ENCODE results near the gene HNRNPK. TPM values are rescaled to one million over a fixed set of nuclear protein-coding genes. Genes with fewer than 3 reads are reported as not detected.

Gene HNRNPK
- total and polyA plus RNA-seq, 8 donors = 90.1 to 245 (median 208) TPM

DNA sequence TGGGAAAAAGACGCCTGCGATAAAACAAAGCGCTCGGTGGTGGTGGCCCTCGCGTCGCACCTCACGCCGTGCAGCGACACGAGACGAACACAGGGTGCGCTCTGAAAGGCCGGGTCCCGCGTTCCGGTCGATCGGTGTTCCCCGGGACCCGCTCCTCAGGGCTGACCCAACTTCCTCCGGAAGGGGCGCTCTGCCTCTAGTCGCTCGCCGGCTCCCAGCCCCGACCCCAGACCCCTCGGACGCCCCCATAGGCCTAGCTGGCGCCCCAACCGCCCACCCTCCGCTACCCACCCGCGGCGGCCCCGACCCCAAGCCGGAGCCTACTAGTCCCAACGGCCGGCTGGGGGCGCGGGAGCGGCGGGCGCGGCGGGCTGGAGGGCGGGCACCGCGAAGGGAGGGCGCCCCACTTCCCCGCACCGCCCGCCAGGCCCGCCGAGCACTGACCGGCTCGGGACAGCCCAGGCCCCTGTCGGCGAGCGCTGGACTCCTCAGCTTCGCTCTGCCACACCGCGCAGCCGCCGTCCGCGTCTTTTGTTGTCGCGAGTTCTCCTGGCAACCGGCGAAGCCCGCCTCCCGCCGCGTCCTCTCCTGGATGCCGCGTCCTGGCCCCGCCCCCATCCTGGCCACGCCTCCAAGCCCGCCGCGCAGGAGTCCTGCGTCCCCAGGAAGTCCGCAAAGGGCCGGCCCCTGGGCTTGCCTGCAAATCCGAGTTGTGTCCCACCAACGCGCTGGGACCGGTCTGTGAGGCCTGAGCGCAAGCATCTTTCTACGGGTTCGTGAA is 58.9 kb downstream of the HNRNPK start, which contains the start of gene KIF27:
Gene KIF27, minus strand, starts transcription at position 506 of the 781 bp plus-strand sequence. CDS start 5,841 bp downstream, outside the sequence.
- peak within 1 kb of the TSS; percentile 62 to 89 (median 76) for H3K4me3 ChIP-seq
- 0 to 1% methylated on average over 62 to 92 of the region's 92 CpGs for WGBS, 2 donors
- no peaks in the 10 kb centered on the region for H3K36me3 ChIP-seq
- ATAC-seq = peak; percentile 94 to 98 (median 95)
- peaks cover 0 to 12% (median 5%) of the 10 kb centered on the region in 3 donors for H3K4me1 ChIP-seq
- FAIRE-seq = peak; percentile 67
- no peaks in the 10 kb centered on the region for H3K27me3 ChIP-seq
- intact Hi-C loops (cut with DNase I) = no loop called here
- TF ChIP-seq, protein P1, sequence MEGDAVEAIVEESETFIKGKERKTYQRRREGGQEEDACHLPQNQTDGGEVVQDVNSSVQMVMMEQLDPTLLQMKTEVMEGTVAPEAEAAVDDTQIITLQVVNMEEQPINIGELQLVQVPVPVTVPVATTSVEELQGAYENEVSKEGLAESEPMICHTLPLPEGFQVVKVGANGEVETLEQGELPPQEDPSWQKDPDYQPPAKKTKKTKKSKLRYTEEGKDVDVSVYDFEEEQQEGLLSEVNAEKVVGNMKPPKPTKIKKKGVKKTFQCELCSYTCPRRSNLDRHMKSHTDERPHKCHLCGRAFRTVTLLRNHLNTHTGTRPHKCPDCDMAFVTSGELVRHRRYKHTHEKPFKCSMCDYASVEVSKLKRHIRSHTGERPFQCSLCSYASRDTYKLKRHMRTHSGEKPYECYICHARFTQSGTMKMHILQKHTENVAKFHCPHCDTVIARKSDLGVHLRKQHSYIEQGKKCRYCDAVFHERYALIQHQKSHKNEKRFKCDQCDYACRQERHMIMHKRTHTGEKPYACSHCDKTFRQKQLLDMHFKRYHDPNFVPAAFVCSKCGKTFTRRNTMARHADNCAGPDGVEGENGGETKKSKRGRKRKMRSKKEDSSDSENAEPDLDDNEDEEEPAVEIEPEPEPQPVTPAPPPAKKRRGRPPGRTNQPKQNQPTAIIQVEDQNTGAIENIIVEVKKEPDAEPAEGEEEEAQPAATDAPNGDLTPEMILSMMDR (IDR thresholded peaks at IDR 0.05) = peak in 3 of 4 donors; percentile 17 to 36 (median 31)
- peak within 1 kb of the TSS; percentile 95 to 98 (median 96) for H3K27ac ChIP-seq
- H3K9me3 ChIP-seq = no peaks in the 10 kb centered on the region
- DNase-seq = peak; percentile 99 to 100 (median 100)

DNA sequence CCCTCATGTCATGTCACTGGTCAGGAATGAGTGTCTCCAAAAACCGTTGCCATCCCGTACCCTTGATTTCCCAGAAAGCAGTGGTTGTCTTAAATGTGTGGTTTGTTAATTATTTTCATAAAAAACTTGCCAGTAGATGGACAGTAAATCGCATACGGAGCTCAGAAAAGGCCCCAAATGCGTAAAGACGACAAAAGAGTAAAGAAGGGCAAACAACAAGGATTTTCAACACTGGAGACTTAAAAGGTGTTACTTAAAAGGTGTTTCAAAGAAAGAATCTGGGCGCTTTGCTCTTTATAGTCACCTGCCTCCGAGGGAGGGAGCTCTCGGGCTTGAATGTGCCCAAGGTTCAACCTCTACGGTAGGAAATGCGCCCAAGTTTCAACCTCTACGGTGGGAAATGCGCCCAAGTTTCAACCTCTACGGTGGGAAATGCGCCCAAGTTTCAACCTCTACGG is 59.5 kb downstream of the HNRNPK start:
- WGBS, 2 donors = 1% methylated on average over 16 of the region's 16 CpGs
- intact Hi-C loops (cut with DNase I) = no loop called here
- TF ChIP-seq, protein P1 (IDR thresholded peaks at IDR 0.05) = peak in 1 of 4 donors; percentile 5
- H3K27me3 ChIP-seq = no peaks in the 10 kb centered on the region
- H3K4me3 ChIP-seq = peak overlapping the region; percentile 62 to 89 (median 76)
- ATAC-seq = peak; percentile 62 to 80 (median 76)
- DNase-seq = peak in 2 of 6 donors; percentile 61 to 71
- no peaks in the 10 kb centered on the region for H3K9me3 ChIP-seq
- FAIRE-seq = no peak
- H3K27ac ChIP-seq = peak overlapping the region; percentile 95 to 98 (median 96)
- peaks cover 0 to 12% (median 5%) of the 10 kb centered on the region in 3 donors for H3K4me1 ChIP-seq
- H3K36me3 ChIP-seq = no peaks in the 10 kb centered on the region

DNA sequence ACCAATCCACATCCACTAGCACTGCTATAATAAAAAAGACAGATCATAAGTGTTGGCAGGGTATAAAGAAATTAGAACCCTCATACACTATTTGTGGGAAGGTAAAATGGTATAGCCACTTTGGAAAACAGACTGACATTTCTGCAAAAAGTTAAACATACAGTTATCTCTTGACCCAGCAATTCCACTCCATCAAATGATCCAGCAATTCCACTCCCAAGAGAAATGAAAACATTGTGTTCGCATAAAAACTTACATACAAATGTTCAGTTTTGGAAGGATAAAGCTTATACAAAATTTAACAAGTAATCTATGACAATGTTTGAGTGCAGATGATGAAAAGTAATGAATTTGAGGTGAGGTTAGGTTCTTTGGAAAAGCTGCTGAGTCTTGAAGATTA is 60.9 kb downstream of the HNRNPK start:
- TF ChIP-seq, protein P1 (IDR thresholded peaks at IDR 0.05) = no peak
- ATAC-seq = no peak
- Histone ChIP-seq H3K9me3 (no peaks in the 10 kb centered on the region), H3K4me1 (peaks cover 0 to 12% (median 5%) of the 10 kb centered on the region in 3 donors), H3K36me3 (no peaks in the 10 kb centered on the region), H3K27me3 (no peaks in the 10 kb centered on the region), H3K4me3 (no peak overlapping the region), H3K27ac (no peak overlapping the region)
- no peak for FAIRE-seq
- 92 to 97% methylated on average over 1 of the region's 1 CpG for WGBS, 2 donors
- no peak for DNase-seq
- intact Hi-C loops (cut with DNase I) = no loop called here

Small RNAs within 50 kb of the gene (microRNA-seq; reads per million reads assigned to microRNA genes)
- gene MIR7-1 = 106 to 233 reads per million in 2 donors

Other genes starting within 250 kb of the HNRNPK start
- gene GKAP1, start 162.4 kb downstream of the HNRNPK start, total RNA-seq = 1 to 10 TPM; 3.7 to 6.6 (median 5.8) TPM
- 10 to 100 TPM; 10.7 to 13.2 TPM for gene GKAP1, start 162.4 kb downstream of the HNRNPK start, polyA plus RNA-seq
- 1 to 10 TPM; 3.0 to 5.3 (median 3.8) TPM for gene KIF27, start 58.8 kb downstream of the HNRNPK start, total RNA-seq
- 1 to 10 TPM in 1 of 2 donors, under 1 TPM in 1; 0.80 to 1.4 TPM for gene KIF27, start 58.8 kb downstream of the HNRNPK start, polyA plus RNA-seq
- 1 to 10 TPM; 3.3 to 5.6 (median 4.5) TPM for gene RMI1, start 590 bp upstream of the HNRNPK start, total RNA-seq
- 1 to 10 TPM; 1.6 to 3.5 TPM for gene RMI1, start 590 bp upstream of the HNRNPK start, polyA plus RNA-seq

All from pancreas (tissue), 10 donors.